Stimulated activated CD8-positive, alpha-beta memory T cell treated with anti-CD3 and anti-CD28 coated beads, Interleukin-7, amount 100 ng/mL, for 1 hour (primary cell): ENCODE results near the gene AGAP3.

Source experiments
- DNase-seq, 2 donors: peaks; one replicate each; pipeline ENCODE4 v3.0.0-alpha.2; 2020; ENCODE audit warnings: low read depth in 2 of 2

AGAP3 gene

DNA sequence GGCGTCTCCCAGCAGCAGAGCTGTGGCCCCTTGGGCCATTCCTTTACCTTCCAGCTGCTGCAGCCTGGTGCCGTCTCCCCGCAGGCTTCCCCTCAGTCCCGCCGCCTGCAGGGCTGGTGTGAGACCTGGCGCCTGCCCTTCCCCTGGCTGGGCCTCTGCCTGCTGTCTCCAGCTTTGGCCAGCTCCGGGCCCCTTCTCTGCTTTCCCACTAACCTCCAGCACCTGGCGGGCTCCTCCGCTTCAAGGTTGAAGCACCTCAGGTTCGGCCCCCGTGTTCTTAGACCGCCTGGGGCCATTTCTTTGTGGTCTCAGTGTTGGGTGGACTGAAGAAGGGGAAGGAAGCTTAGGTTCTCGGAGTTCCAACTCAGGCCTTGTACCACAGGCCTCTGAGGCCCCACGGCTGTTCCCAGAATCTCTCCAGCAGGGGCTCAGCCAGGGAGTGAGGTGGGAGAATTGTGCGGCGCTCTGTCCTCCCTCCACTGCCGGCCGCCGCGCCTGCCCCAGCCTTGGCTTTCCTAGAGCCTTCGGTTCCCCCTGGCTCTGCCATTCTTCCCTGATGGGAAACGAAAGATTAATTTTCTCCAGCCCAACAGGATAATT lies 50.9 kb downstream of the AGAP3 start:
- DNase-seq, result no peak

DNA sequence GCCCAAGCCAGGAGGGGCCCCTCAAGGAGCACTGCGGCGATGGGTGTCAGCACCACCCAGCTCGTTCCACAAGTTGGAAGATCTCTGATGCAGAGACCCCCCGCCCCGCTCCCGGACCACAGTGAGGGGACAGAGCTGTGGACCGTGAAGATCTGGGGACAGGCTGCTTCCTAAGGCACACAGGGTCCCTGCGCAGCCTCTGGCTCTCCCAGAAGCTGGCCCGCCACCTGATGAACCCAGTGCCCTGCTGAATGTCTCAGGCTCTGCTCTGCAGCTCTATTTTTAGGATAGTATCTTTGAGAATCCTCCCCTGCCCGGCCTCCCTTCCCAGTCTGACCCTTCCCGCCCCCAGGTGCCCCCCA lies 51.5 kb downstream of the AGAP3 start:
- no peak for DNase-seq

DNA sequence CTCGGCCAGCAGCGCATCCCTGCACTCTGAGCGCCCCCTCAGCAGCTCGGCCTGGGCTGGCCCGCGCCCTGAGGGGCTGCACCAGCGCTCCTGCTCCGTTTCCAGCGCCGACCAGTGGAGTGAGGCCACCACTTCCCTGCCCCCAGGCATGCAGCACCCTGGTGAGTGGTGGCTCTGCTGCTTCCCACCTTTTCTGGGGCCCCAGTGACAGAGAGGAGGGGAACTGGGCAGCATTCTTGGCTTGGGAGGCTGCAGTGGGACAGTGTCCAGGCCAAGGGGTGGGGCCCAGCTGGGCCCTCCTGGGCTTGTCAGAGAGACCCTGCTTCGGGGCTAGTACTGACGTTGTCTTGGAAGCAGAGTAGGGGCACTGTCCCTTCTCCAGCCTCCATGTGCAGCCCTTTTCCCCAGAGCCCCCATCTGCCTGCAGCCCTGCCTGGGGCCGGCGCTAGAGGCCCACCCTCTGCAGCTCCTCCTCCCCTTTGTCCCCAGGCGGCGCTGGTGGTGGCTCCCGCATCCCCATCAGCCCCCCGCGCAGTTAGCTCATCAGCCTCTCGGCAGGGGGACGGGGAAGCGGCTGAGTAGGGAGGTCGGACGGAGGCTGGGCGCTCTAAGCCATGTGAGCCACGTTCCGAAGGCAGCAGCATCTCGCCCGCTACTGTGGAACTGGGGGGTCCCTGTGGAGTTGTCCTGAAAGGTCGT lies 52.0 kb downstream of the AGAP3 start:
- DNase-seq, result no peak

DNA sequence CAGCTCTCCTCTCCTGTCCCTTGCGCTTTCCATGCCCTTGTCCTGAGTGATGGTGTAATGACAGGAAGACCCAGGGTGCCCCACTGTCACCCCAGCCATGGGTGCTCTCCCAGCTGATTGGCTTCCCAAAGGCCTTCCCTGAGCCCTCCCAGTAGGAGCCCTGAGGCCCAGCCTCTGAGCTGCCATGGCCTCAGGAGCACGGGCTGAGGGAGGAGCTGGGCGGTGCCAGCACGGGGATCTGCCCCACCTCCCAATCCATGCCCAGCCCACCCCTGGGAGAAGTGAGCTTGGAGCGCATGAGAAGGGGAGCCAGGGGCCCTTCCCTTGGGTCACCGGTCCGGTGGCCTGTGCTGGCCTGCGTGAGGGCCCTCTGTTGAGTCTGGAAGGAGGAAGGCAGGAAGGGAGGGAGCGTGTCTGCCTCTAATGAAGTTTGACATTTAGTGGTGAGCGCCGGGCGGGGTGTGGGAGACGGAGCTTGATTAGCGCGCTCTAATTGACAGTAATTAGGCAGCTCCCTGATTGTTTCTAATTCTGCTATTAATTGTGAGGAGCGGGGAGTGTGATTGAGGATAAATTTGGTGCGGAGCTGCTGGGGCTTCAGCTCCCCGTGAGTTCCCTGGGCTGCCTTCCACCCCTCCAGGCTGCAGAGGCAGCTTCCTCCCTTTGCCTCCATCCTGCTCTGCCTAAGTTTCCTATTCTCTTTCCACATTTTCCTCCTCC lies 53.0 kb downstream of the AGAP3 start:
- DNase-seq, result no peak

DNA sequence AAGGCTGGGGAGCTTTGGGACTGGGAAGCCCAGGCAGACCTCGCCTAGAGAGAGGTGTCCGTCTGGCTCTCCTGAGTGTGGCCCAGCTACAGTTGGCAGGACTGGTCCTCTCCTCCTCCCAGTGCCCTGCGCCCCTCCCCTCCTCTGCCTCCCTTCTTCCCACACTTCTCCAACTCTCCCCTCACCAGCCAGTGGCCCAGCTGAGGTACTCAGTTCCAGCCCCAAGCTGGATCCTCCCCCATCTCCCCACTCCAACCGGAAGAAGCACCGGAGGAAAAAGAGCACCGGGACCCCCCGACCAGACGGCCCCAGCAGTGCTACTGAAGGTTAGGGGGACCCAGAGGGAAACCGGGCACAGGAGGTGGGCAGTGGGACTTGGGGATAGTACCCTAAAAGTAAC lies 53.5 kb downstream of the AGAP3 start:
- no peak for DNase-seq

DNA sequence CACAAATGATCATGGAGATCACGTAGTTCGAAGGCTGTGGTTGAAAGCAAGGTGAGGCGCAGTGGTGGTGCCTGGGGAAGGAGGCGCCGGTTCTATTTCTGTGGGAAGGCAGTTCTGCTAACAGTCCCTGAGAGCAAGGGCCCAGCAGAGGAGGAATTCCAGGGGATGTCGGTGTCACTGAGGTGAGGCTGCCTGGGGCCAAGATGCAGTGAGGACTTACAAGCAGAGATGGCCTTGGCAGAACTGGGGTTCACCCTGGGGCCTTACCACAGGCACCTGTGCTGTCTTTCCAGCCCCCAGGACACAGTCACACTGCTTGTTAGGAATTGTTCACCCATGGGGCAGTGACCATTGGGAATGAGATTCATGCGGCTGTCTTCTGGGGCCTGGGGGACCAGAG lies 54.6 kb downstream of the AGAP3 start:
- no peak for DNase-seq

DNA sequence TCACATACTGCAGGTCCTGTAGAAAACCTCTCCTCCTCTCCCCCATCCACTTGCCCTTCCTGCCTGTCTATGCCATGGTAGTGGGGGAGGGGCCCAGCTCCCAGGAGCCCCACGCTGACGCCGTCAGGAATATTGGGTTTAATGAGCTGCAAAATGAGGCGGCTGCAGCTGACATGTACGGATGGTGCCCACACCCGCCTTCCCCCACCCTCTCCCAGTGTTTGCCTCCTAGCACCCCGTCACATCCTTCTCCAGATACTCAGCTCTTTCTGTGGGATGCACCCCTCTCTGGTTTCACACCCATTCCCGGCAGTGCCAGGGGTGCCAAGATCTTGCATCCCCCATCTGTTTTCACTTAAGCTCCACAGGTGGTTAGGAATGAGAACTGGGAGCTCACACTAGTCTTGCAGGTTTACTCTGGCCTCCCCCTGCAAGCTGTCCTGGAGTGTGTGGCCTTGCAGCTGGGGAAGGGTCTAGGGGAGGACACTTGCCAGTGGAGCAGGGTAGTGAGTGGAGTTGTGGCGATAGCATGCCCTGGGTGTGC lies 55.1 kb downstream of the AGAP3 start:
- no peak for DNase-seq

DNA sequence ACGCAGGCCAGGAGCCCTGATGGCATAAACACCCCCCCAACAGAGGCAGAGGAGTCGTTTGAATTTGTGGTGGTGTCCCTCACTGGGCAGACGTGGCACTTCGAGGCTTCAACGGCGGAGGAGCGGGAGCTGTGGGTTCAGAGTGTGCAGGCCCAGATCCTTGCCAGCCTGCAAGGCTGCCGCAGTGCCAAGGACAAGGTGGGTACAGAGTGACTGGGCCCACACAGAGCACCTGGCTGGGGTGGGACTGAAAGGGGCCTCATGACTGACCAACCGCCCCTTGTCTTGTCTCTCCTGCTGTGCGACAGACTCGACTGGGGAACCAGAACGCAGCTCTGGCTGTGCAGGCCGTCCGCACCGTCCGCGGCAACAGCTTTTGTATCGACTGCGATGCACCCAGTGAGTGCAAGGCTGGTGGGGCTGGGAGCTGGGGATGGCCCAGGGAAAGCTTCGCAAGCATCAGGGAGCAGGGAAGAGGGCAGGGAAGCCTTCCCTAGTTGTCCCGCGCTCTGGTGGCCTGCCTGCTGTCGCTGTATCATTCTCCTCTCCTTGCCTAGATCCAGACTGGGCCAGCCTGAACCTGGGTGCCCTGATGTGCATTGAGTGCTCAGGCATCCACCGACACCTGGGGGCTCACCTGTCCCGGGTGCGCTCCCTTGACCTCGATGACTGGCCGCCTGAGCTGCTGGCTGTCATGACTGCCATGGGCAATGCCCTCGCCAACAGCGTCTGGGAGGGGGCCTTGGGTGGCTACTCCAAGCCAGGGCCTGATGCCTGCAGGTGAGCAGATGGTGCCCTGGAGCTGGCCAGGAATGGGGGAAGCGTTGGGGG lies 55.8 kb downstream of the AGAP3 start:
- DNase-seq, result no peak

DNA sequence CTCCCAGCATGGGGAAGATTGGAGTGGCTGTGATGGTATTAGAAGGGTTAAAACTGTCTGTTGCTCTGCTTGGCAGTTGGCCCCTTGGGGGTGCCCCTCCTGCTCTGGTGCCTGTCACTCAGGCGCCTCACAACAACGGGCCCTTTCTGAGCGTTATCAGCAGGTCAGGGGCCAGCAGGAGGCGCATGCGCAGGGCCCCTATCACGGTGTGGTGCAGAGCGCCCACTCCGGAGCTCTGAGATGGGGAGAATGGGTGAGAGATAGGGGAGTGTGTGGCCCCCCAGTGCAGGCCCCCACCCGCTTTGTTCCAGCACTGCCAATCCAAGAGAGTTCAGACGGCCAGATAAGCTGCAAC lies 56.4 kb downstream of the AGAP3 start:
- DNase-seq, result no peak

DNA sequence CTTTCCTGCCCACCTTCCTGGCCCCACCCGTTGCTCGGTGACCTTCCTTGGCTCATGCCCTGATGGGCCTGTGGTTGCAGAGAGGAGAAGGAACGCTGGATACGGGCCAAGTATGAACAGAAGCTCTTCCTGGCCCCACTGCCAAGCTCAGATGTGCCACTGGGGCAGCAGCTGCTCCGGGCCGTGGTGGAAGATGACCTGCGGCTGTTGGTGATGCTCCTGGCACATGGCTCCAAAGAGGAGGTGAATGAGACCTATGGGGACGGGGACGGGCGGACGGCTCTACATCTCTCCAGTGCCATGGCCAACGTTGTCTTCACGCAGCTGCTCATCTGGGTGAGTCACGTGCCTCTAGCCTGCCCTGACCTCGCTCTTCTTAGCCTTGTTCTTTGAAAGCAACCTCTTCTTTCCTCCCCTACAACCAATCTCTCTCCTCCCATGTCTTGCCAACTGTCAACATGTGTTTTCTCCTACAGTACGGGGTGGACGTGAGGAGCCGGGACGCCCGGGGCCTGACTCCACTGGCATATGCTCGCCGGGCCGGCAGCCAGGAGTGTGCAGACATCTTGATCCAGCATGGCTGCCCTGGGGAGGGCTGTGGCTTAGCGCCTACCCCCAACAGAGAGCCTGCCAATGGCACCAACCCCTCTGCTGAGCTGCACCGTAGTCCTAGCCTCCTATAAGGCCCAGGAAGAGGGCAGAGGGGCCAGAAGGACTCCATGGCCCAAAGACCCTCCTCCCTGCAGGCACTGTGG lies 57.2 kb downstream of the AGAP3 start:
- DNase-seq, result no peak

DNA sequence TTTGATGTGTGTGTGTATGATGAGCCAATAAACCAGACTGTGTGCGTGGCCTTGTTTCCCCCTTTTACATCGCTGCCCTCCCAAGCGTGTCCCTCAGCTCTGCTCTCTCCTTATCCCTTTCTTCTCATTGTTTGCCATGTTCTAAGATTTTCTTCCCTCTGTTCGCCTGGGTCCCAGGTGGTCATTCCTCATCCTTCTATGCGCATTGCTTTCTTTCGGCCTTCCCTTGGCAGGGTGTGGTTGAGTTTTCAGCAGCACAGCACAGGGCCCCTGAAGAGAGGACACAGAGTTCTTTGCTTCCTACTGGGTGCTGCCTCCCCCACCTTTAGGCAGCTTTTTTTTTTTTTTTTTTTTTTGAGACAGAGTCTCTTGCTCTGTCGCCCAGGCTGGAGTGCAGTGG lies 58.1 kb downstream of the AGAP3 start:
- DNase-seq, result no peak

DNA sequence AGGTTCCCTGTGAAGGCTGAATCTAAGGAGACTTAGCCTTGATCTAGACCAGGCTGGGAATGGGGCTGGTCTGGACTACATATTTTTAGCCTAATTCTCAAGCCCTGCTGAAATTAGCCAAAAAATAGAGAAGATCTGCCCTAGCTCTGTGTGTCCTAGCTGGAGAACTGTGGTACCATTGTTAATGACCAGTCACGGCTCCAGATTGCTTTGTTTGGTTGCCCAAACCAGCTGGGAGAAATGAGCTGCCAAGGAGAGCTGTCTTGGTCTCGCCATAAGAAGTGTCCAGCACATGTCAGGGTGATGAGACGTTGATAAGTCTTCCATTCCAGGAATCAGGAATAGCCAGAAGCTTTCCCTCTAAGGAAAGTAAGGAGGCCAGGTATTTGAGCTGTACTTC lies 60.5 kb downstream of the AGAP3 start:
- no peak for DNase-seq

DNA sequence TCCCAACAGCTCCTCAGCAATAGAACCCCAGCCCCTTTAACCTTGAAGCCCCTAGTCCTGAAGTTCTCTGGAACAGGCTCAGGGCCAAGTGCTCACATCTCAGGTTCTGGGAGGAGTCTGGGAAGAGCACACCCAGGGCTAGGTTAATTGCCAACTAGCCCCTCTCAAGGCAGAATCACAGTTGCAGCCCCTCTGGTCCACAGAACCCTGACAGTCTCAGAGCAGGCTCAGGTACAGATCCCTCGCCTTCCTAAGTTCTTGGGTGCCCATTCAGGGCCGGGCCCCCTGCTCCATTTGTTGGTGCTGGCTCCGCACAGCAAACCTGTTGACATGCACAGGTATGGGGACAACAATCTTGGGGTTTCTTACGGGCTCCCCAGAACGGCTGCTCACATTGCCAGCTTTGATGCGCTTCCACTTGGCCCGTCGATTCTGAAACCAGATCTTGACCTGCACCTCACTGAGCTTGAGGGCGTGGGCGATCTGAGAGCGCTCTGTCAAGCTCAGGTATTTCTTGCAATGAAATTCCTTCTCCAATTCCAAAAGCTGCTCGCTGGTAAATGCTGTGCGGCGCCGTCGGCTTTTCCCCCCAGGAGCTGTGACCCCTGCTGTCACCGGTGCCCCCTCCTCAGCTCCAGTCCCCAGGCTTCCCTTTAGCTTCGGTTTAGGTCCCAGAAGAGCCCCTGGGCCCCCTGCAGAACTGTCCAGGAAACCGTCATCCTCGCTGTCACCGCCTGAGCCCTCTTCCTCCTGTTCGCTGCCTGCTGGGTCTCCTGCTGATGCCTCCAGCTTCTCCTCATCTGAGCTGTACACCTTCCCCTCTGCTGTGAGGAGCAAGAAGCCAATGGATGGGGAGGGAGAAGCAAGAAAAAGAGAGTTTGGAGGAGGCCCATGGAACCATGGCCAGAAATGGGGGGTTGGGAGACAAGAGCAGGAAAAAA lies 62.3 kb downstream of the AGAP3 start:
- DNase-seq, result no peak

DNA sequence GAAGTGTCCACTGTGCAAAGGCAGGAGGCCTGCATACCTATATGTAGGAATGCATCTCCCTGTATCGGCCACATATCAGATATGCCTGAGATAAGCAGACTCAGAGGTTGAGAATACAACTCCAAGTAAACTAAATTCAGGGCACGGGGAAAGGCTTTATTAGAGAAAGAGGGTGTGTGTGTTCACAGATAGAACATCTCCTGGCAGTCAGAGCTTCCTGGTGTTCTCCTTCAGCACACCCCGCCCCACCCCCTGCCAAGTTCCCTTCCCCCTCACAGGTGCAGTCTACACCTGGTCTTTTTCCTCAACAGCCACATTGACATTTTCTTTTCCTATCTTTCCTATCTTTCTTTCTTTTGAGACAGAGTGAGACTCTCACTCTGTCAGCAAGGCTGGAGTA lies 64.1 kb downstream of the AGAP3 start:
- DNase-seq, result no peak

DNA sequence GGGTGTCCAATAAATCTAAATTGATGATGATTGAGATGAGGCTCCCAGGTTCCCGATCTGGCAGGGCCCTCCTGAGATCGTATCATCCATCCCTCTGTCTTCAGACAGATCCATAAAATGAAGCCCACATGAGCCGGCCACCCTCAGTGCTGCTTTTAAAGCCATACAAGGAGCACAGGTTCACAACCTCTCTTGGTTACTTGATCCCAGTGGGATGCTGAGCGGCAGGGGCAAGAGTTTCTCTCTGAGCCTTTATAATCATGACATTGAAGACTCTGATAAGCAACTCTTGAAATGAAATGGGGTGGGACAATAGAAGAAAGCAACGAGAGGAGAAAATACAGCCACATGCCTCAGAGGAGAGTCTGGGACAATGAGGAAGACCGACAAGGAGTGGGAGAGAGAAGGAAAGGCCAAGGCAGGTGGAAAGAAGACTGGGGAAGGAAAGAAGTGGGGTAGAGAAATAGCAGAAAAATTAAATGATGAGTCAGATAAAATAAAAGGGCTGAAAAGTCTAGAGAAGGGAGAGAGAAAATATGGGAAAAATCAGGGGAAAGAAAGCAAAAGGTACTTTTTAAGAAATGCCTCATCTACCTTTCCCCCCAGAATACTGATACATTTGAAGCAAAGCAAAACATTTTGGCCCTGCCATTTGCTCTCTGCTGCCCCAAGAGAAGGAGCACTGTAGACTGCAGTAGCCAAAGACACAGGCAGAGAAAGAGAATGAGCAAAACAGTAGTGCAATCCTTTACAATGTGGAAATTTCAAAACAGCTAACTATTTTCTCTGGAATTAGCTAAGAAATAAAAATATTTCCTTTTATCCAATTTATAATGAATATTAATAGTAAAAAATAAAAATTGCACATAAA lies 66.6 kb downstream of the AGAP3 start:
- no peak for DNase-seq

DNA sequence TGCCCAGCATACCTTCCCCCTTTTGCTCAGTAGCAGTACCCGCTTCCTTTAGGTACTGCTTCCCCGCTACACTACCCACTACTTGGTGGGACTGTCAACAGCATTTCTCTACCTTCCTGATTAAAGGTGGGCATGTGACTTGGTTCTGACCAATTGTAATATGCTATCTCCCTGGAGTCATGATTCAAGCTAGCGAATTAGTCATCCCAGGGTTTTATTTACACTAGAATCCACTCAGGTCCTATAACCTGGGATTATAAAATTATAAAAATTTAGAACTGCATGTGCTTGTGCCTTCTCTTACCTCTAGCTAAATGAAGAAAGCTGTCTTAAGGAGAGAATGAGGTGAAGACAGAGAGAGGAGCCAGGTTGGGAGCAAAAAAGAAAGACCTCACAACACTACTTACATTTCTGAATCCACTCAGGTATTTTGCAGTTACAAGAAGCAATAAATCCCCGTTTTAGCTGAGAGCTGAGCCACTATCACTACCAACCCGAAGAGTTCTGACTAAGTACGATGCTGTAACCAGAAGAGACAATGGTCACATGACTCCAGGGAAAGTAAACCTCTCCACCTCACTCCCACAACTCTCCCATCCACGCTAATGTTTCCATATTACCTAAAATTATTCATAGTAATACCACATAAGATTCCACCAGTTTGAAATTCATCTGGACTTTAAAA lies 71.5 kb downstream of the AGAP3 start:
- DNase-seq, result no peak

DNA sequence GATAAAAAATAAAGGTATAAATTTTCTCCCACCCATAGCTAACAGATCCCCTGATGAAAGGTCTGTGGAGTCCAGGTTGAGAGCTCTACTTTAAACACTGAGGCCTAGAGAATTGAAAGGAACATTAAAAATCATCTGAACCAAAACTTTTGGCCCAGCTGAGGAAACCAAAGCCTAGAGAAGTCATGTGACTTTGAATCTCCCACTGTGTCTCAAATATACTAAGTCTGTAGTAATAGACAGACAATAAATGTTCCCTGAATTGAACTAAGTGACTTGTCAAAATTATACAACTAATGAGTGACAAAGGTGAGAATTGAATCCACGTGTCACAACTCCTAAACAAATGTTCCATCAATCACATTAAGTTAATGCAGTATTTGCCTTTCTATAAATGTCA lies 75.5 kb downstream of the AGAP3 start:
- no peak for DNase-seq

DNA sequence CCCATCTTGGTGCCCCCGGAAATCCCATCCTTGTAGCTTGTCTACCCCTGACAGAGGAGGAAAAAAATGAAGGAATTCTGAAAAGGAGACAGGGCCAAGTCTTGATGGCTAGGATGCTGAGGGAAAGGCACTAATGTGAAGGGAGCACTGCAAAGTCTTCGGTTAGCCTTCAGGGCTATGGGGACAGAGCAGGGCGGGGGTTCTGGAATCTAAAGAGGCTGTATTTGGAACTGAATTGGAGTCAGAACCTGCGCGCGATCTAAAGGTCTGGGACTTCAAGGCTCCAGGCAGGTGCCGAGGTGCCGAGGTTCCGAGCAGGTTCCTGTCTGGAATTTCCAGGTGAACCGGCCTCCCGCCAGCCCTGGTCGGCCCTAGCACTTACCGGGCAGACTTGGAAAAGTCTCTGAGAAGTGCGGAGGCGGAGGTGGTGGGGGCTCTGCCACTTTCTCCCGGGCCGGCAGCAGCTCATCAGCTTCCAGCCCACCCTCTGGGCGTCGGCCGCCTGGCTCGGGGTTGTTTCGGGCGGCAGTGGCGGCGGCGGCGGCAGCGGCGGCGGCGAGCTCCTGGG lies 80.4 kb downstream of the AGAP3 start:
- DNase-seq, result no peak
